Fibroblast of lung (primary cell): ENCODE data around the gene KIAA0753.

Source experiments
- EZH2 ChIP-seq: IDR thresholded peaks from 2 replicates; pipeline ENCODE4 v1.5.1; 2012; ENCODE audit warnings: low read length, control low read depth, mild to moderate bottlenecking; ENCODE audit errors: missing control alignments
- TF ChIP-seq, protein P1 (sequence below), 2 donors: IDR thresholded peaks in 1 of 2; conservative IDR thresholded peaks in 1 of 2; 1 replicate in 1 of 2; 2 replicates in 1 of 2; pipeline ENCODE4 v1.5.1; 2011 to 2012; ENCODE audit warnings: low read length in 2 of 2, control low read depth in 1 of 2, inconsistent platforms in 1 of 2, low read depth in 1 of 2, mild to moderate bottlenecking in 1 of 2

DNA sequence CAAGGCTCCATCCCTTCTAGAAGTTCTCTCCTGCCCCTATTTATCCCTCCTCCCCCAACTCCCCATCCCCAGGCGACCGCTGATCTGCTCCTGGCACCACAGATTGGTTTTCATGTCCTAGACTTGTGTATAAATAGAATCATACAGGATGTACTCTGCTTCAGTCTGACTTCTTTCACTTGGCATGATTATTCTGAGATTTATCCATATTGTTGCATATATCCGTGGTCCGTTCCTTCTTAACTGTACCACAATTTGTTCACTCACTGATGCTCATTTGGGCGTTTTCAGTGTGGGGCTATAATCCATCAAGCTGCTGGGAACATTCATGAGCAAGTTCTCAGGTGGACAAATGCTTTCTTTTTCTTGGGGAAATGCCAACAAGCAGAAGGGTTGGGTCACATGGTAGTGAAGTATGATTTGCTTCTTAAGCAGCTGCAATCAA is 108.0 kb downstream of the KIAA0753 start:
- TF ChIP-seq, protein P1, sequence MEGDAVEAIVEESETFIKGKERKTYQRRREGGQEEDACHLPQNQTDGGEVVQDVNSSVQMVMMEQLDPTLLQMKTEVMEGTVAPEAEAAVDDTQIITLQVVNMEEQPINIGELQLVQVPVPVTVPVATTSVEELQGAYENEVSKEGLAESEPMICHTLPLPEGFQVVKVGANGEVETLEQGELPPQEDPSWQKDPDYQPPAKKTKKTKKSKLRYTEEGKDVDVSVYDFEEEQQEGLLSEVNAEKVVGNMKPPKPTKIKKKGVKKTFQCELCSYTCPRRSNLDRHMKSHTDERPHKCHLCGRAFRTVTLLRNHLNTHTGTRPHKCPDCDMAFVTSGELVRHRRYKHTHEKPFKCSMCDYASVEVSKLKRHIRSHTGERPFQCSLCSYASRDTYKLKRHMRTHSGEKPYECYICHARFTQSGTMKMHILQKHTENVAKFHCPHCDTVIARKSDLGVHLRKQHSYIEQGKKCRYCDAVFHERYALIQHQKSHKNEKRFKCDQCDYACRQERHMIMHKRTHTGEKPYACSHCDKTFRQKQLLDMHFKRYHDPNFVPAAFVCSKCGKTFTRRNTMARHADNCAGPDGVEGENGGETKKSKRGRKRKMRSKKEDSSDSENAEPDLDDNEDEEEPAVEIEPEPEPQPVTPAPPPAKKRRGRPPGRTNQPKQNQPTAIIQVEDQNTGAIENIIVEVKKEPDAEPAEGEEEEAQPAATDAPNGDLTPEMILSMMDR (conservative IDR thresholded peaks at IDR 0.05 in 1 of 2, IDR thresholded peaks at IDR 0.05 in 1 of 2; ENCODE audit: low read depth in 1 of 2, low read length in 2 of 2) = no peak
- no peak for TF ChIP-seq EZH2
